Suprapubic skin (tissue), 4 donors: ENCODE results near the gene CBFA2T2. TPM values are rescaled to one million over a fixed set of nuclear protein-coding genes. Genes with fewer than 3 reads are reported as not detected.

Source experiments
- DNase-seq, 2 donors: peaks; one replicate each; pipeline ENCODE4 v3.0.0-alpha.2; 2019; ENCODE audit warnings: low spot score in 2 of 2
- H3K27ac ChIP-seq: fragments of 200-600 bp; sonication (generic); one replicate; pipeline ENCODE4 v1.5.1; 2019
- H3K27me3 ChIP-seq: fragments of 200-600 bp; sonication (generic); one replicate; pipeline ENCODE4 v1.5.1; 2019
- H3K36me3 ChIP-seq: fragments of 200-600 bp; sonication (generic); one replicate; pipeline ENCODE4 v1.5.1; 2019
- H3K4me1 ChIP-seq: fragments of 200-600 bp; sonication (generic); one replicate; pipeline ENCODE4 v1.5.1; 2019
- H3K4me3 ChIP-seq: fragments of 200-600 bp; sonication (generic); one replicate; pipeline ENCODE4 v1.5.1; 2019; ENCODE audit warnings: mild to moderate bottlenecking
- H3K9me3 ChIP-seq: fragments of 200-600 bp; sonication (generic); one replicate; pipeline ENCODE4 v1.5.1; 2019
- CTCF ChIP-seq, 2 donors: fragments of 200-600 bp in 1 of 2; fragments of 450-650 bp in 1 of 2; sonication (generic) in 1 of 2; IDR thresholded peaks; one replicate each; pipeline ENCODE4 v1.5.1; 2016 to 2019; ENCODE audit warnings: antibody characterized with exemption in 2 of 2, mild to moderate bottlenecking in 1 of 2, moderate library complexity in 1 of 2
- EP300 ChIP-seq: sonication (generic); formaldehyde crosslinking; IDR thresholded peaks from one replicate; pipeline ENCODE4 v1.6.1; 2017; ENCODE audit warnings: antibody characterized with exemption
- POLR2A ChIP-seq, 2 donors: fragments of 450-650 bp; IDR thresholded peaks; one replicate each; pipeline ENCODE4 v1.6.1; 2017; ENCODE audit warnings: antibody characterized with exemption in 2 of 2, mild to moderate bottlenecking in 2 of 2, moderate library complexity in 2 of 2
- POLR2AphosphoS5 ChIP-seq, 3 donors: sonication (generic); formaldehyde crosslinking; IDR thresholded peaks; one replicate each; pipeline ENCODE4 v1.6.1; 2017; ENCODE audit warnings: antibody characterized with exemption in 3 of 3
- WGBS: methylation state at CpG from one replicate; pipeline ENCODE4 v1.1.5; 2018; 5-methylcytosine and 5-hydroxymethylcytosine counted together
- total RNA-seq, 4 donors: library from RNA; depleted of rRNA; stranded (reverse); fragments of >200 nt; gene quantifications; one replicate each; pipeline ENCODE4 v1.1.0, GENCODE V29; 2016

CBFA2T2 gene
- total RNA-seq, 4 donors from 2014 or later = 20.9 to 36.7 (median 26.1) TPM

DNA sequence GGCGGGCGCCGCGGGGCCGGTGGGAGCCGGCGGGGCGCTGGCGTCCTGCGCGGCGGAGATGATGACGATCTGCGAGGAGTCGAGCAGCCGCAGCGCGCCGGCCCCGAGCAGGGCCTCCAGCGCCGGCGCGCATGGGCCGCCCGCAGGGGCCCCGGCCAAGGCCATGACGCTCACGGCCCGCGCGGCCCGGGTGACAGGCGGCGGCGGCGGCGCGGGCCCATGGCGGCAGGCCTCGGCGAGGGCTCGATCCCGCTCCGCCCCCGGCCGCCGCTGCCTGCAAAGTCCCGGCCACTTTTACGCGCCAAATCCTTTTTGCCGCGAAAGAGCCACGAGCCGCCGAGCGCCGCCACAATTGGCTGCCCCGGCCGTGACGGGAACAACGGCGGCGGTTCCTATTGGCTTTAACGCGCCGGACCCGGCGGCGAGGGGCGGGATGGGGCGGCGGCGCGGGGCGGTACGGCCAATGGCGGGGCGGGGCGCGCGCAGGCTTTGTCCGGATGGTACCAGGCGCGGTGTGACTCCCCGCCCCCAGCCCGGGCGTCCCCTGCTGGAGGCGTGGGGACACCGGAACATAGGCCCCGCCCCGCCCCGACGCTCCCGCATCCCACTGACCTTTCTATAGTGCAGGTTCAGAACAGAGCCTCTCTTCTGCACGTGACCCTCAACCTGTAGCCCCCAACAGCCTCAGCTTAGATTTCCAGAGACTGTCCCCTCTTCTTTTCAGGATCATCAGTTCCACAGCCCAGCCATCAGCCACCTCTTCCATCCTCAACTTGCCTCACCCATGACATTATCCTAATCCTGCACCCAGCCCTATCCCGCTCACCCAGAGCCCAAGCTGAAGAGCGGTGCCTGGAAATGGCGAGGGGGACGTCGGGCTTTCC lies 196.4 kb downstream of the CBFA2T2 start, which contains the start of gene E2F1:
Gene E2F1 (minus strand): TSS at position 286 of the 884 bp plus-strand sequence. CDS start 121 bp downstream, at position 165.
- H3K27me3 ChIP-seq = no peaks in the 10 kb centered on the region
- H3K36me3 ChIP-seq = no peaks in the 10 kb centered on the region
- H3K4me3 ChIP-seq = peak within 1 kb of the TSS; percentile 63
- peak within 1 kb of the TSS; percentile 51 for H3K27ac ChIP-seq
- DNase-seq = peak; percentile 96 to 97
- TF ChIP-seq CTCF (IDR thresholded peaks at IDR 0.05) (peak in 1 of 2 donors; percentile 63), POLR2A (IDR thresholded peaks at IDR 0.05) (no peak), POLR2AphosphoS5 (IDR thresholded peaks at IDR 0.05) (no peak), EP300 (no peak)
- peaks cover 22% of the 10 kb centered on the region for H3K4me1 ChIP-seq
- H3K9me3 ChIP-seq = no peaks in the 10 kb centered on the region
- WGBS = 4% methylated on average over 35 of the region's 101 CpGs

- H3K27ac ChIP-seq = peak overlapping the region; percentile 51
- no peaks in the 10 kb centered on the region for H3K36me3 ChIP-seq
- 79% methylated on average over 14 of the region's 14 CpGs for WGBS
- TF ChIP-seq POLR2A (IDR thresholded peaks at IDR 0.05) = no peak
- H3K9me3 ChIP-seq = no peaks in the 10 kb centered on the region
- DNase-seq = no peak
- peak overlapping the region; percentile 63 for H3K4me3 ChIP-seq
- no peaks in the 10 kb centered on the region for H3K27me3 ChIP-seq
- H3K4me1 ChIP-seq = peaks cover 22% of the 10 kb centered on the region
Observed at GRCh38 chr20:33686984-33687366, 197.1 kb downstream of the CBFA2T2 start.

GRCh38 chr20:33687370-33687915 lies 197.5 kb downstream of the CBFA2T2 start:
- no peak overlapping the region for H3K27ac ChIP-seq
- no peak for DNase-seq
- WGBS = 67% methylated on average over 8 of the region's 8 CpGs
- no peaks in the 10 kb centered on the region for H3K36me3 ChIP-seq
- TF ChIP-seq EP300 (no peak), CTCF (IDR thresholded peaks at IDR 0.05) (no peak), POLR2A (IDR thresholded peaks at IDR 0.05) (no peak), POLR2AphosphoS5 (IDR thresholded peaks at IDR 0.05) (no peak)
- H3K4me1 ChIP-seq = peaks cover 22% of the 10 kb centered on the region
- H3K9me3 ChIP-seq = no peaks in the 10 kb centered on the region
- no peak overlapping the region for H3K4me3 ChIP-seq
- no peaks in the 10 kb centered on the region for H3K27me3 ChIP-seq

DNA sequence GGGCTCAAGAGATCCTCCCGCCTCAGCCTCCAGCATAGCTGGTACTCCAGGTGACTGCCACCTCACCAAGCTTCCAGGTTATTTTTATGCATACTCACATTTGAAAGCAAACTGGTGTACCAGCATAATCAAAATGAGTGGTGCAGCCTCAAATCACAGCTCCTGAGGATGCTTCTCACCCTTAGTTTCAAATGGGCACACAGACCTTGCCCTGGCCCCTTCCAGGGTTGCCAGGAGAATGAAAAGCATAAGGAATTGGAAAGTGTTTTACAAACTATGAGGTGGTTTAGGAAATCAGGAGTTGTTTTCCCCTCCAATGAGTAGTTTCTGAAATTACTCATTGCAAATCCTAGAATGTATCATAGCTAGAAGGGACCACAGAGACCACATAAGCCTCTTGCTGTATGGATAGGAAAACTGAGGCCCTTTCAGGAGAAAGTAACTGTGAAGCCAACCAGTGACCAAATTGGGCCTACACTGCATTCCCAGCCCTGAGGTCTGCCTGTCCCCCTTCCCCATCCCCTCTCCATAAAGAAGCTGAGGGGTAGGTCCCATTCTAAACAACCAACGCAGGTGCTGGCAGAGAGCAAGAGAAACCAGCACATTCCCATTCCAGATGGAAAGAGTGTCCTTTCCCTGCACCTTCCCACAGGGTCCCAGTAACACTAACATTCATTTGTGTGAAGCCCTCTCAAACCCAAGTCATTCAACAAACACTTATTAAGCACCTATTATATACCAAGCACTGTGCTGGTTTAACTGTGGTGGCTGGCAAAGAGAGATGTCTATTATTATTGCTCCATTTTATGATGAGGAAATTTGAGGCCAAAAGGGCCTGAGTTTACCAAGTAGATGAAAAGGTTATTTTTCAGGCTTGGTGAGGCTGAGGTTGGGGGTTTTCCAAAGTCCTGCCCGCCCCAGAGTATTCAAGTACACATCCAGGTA lies 198.4 kb downstream of the CBFA2T2 start:
- no peak overlapping the region for H3K4me3 ChIP-seq
- H3K9me3 ChIP-seq = no peaks in the 10 kb centered on the region
- H3K4me1 ChIP-seq = peaks cover 22% of the 10 kb centered on the region
- DNase-seq = no peak
- H3K27me3 ChIP-seq = no peaks in the 10 kb centered on the region
- no peak overlapping the region for H3K27ac ChIP-seq
- TF ChIP-seq POLR2A (IDR thresholded peaks at IDR 0.05) = no peak
- 87% methylated on average over 3 of the region's 3 CpGs for WGBS
- no peaks in the 10 kb centered on the region for H3K36me3 ChIP-seq

DNA sequence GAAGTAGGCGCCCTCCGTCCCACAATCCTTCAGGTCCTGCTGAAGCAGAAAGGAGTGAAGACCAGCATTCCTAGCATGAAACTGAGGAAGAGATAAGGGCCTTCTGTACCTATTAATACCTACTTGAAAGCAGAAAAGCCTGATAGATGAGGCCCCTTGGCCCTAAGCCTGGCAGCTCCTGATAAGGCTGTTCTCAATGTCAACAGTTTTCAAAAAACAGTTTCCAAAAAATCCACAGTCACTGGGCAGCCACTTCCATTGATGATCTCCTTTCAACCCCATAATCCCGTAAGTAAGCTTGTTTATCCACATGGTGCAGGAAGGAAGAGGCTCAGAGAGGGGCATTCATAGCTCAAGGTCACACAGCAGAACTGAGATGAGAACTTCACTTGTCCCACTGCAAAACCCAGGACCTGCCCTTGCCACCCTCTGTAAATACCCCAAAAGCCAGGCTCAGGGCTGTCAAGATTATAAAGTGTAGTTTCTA lies 199.1 kb downstream of the CBFA2T2 start:
- no peak overlapping the region for H3K4me3 ChIP-seq
- no peaks in the 10 kb centered on the region for H3K36me3 ChIP-seq
- TF ChIP-seq EP300 (no peak), POLR2A (IDR thresholded peaks at IDR 0.05) (no peak), POLR2AphosphoS5 (IDR thresholded peaks at IDR 0.05) (no peak), CTCF (IDR thresholded peaks at IDR 0.05) (no peak)
- WGBS = 82% methylated on average over 3 of the region's 3 CpGs
- no peak for DNase-seq
- H3K4me1 ChIP-seq = peaks cover 28% of the 10 kb centered on the region
- no peak overlapping the region for H3K27ac ChIP-seq
- no peaks in the 10 kb centered on the region for H3K9me3 ChIP-seq
- H3K27me3 ChIP-seq = no peaks in the 10 kb centered on the region
